Activated naive CD8-positive, alpha-beta T cell treated with anti-CD3 and anti-CD28 coated beads, Interleukin-2, amount 50 U/mL, for 16 hours (primary cell): ENCODE results near the gene PLAGL2.

ENCODE experiments used
- DNase-seq: peaks from one replicate; pipeline ENCODE4 v3.0.0-alpha.2; 2020; ENCODE audit warnings: low read depth, low spot score

Gene PLAGL2

DNA sequence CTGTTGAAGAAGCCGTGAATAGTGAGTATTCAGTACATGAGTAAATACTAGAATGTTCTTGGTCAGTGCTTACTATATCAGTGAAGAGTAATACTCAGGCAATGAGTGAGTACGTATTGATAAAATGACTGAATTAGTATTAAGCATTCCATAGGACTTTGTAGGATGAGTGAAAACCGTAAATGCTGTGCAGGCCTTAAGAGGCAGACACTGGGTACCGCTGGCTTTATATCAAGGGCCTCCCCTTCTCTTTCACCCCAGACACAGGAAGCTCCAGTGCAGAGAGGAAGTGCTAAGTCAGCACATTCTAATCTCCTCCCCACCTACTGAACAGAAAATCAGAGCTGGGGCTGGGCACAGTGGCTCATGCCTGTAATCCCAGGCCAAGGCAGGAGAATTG is 24.3 kb upstream of the PLAGL2 start:
- DNase-seq, result no peak

DNA sequence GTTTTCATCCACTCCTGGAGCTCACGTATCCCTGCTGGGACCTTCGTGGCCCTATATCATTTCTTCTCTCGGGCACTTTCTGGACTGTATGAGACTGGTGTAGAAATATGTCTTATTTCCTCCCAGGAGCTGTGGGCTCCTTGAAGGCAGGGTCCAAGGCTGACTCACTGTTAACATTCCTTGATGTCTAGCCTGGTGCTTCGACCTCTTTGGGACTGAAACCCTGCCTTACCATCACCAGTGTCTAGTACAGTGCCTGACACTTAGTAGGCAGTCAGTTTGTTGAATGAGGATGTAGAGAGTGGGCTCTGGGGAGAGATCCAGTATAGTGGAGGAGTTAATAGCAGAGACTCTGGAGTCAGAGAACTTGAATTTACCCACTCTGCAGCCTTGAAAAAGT is 23.7 kb upstream of the PLAGL2 start:
- DNase-seq, result no peak

DNA sequence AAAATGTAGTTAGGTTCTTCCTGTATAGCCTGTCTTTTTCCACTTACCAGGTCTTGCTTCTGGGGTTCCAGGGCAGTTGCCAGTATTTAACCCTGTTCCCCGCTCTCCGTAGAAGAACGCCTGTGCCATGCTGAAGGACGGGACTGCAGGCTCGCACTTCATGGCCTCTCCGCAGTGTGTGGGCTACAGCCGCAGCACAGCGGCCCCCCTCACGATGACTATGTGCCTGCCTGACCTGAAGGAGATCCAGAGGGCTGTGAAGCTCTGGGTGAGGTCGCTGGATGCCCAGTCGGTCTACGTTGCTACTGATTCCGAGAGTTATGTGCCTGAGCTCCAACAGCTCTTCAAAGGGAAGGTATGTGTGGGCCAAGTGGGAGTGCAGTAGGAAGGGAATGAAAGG is 23.2 kb upstream of the PLAGL2 start:
- DNase-seq, result no peak

DNA sequence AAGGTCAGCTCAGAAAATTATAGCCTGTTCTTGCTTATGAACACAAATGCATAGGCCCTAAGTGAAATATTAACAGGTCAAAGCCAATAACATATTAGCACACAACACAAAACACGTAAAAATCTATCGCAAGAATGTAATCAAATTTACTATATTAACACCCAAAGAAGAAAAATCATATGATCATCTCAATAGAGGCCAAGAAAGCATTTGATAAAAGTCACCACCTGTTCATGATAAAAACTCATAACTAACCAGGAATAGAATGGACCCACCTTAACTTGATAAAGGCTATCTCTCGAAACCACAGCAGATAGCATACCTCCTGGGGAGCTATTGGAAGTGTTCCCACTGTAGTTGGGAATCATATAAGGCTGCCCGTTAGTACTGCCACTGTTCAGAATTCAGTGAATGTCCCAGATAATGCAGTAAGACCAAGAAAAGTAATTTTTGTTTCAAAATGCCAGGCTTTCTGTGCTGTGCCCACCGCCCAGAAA is 21.8 kb upstream of the PLAGL2 start:
- DNase-seq, result no peak

DNA sequence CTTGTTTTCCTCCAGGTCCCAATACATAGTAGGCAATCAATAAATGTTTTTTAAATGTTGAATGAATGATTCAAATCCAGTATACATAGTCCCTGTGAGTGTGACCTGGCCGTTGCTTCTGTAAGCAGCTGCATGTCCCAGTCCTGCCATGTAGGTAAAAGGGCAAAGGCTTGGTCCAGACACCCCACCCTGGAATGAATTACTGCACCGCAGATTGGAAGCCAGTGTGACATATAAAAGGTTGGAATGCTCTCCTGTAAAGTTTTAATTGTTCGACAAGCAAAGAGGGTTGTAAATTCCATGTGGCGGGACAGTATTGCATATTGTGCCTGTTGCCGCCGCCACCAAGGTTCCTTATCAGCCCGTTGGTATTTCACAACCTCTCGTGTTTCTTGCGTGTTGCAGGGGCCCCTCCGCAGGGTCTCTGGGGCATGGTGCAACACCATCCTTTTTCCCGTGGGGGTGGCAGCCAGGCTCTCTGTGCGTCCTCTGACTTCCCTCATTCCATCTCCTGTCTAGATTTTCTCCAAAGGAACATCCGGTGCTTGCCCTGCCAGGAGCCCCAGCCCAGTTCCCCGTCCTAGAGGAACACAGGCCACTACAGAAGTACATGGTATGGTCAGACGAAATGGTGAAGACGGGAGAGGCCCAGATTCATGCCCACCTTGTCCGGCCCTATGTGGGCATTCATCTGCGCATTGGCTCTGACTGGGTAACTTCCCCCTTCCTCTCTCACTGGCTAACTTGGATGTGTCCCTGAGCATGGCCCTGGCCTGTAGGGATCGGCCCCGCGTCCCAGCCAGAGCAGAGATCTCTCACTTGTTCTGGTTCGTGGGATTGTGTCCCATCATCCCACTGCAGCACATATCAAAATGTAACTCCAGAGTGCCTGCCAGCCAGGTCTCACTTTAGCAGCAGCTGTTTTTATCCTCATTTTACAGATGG is 20.5 kb upstream of the PLAGL2 start:
- DNase-seq, result no peak

DNA sequence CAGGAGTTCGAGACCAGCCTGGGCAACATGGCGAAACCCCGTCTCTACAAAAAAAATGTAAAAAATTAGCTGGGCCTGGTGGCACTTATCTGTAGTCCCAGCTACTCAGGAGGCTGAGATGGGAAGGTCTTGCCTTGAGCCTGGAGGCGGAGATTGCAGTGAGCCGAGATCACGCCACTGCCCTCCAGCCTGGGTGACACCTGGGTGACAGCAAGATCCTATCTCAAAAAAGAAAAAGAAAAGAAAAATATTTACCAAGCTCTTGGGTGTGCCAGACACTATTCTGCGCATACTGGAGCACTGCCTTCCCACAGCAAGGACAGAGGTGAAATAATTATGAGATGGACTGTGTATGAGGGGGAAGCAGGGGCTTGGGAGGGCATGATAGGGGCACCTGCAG is 19.8 kb upstream of the PLAGL2 start:
- DNase-seq, result no peak

DNA sequence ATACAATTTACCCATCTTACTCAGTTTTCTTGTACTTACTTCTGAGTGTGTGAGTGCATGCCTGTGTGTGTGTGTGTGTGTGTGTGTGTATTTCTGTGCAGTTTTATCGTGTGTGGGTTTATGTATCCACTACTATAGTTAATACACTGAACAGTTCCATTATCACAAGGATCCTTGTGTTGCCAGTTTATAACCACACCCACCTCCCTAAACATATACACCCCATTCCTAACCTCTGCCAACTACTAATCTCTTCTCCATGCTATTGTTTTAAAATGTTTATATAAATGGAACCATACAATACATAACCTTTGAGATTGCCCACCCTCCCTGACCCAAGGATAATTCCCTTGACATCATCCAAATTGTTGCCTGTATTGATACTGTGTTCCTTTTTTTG is 18.8 kb upstream of the PLAGL2 start:
- DNase-seq, result no peak

DNA sequence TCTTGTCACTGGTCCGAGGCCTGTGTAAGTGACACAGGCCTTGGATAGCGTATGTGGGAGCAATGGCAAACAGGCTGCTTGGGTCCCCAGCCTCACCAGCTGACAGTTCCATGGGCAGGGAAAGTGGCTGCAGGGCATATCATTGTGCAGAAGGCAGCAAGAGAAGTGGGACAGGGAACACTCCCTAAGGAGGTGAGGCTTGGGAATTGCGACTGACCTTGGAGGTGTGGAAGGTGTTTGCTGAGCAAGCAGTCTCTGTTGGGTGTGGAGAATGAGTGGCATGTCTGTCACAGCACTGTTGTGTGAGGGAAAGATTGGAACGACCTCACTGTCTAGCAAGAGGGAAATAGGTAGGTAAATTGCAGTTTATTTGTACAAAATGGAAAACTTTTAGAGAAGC is 16.9 kb upstream of the PLAGL2 start:
- DNase-seq, result no peak

DNA sequence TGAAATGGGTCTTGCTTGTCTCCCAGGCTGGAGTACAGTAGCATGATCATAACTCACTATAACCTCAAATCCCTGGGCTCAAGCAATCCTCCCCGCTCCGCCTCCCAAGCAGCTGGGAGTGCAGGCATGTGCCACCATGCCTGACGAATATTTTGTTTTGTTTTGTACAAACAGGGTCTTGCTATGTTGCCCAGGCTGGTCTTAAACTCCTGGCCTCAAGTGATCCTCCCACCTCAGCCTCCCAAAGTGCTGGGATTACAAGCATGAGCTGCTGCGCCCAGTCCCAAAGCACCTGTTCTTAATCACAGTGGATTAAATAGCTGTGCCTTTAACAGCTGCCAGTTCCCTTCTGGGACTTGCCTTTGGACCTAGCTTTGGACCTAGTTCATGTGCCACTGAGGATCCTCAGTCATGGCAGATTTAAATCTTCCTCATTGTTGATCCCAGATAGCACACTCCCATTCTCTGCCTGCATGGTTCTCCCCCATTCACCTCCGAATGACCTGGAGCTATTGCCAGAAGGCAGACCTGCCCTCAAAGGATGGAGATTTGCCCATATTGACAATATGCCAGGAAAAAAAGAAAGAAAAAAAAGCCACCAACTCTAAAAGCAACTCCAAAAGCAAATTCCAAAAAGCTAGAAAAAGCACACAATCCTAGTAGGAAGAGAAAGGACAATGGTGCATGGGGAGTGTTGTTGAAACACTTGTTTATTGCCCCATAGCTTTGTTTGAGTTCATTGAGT is 10.8 kb upstream of the PLAGL2 start:
- no peak for DNase-seq

DNA sequence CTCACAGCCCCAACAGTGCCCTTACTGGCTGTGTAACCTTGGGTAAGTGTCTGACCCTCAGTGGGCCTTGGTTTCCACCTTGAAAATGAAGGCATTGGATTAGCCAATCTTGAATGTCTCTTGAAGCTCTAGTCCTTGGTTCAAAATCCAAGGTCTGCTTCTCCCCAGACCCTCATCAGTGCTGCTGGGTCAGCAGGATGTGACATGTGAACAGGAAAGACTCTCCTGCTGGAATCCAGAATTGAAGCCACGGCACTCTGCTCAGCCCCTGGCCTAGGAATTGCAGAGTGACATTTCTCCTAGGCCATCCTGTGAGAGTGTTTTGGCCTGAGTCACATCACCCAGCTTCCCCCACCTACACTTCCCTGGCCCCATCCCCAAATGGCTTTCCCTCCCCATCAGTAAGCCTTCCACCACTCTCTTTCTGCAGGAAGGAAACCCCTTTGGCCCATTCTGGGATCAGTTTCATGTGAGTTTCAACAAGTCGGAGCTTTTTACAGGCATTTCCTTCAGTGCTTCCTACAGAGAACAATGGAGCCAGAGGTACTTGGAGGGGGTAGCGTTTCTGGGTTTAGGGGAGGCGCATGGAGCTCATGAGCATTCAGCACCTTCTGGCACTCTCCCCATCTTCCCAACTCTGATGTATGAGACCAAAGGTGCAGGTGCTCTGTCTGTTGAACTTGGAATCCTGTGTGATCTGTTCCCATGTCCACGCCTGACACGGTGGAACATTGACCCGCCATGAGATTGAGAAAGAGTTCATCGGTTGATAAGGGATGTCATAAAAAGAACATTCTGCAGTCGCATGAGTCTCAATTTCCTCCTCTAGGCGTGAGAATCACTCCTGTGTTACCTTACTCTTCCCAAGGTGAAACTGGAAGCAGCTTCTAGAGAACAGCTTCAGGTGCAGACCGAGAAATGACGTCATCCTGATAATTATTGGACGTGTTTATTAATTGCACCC is 8.9 kb upstream of the PLAGL2 start:
- no peak for DNase-seq

DNA sequence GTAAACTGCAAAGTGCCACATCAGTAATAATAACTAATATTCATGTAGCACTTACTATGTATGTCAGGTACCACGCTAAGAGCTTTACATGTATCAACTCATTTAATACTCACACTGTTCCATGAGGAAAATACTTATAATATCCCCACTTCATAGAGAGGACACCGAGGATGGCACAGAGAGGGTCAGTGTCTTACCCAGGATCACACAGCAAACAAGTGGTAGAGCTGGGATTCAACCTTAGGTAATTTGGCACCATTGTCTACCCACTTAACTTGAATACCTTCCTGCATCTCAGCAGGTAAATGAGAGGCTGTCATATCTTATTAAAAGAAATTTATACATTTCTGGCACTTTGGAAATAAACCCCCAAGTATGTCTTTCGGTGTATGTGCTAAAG is 8.2 kb upstream of the PLAGL2 start:
- DNase-seq, result no peak

DNA sequence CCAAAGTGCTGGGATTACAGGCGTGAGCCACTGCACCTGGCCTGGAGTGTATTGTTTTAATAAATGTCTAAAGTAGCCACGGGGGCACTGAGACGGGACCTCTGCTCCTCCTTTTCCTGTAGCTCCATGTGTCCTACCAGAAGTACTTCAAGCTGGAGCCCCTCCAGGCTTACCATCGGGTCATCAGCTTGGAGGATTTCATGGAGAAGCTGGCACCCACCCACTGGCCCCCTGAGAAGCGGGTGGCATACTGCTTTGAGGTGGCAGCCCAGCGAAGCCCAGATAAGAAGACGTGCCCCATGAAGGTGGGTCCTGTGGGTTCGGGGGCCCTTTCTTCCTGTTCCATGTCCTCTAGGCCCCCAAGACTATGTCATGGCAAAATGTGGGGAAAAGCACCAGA is 7.6 kb upstream of the PLAGL2 start:
- no peak for DNase-seq

DNA sequence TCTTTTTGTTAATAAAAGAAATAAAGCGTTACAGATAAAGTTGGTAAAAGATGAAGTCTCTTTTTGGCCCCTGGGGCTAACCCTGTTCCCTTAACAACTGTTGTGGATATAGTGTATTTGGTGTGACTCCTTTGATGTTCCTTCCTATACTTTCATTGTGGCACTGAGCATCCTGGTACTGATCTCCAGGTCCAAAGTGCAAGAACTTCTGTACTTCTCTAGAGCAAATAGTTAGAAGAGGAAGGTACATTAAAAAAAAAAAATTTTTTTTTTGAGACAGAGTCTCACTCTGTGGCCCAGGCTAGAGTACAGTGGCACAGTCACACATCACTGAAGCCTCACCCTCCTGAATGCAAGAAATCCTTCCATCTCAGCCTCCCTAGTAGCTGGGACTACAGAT is 6.3 kb upstream of the PLAGL2 start:
- no peak for DNase-seq

DNA sequence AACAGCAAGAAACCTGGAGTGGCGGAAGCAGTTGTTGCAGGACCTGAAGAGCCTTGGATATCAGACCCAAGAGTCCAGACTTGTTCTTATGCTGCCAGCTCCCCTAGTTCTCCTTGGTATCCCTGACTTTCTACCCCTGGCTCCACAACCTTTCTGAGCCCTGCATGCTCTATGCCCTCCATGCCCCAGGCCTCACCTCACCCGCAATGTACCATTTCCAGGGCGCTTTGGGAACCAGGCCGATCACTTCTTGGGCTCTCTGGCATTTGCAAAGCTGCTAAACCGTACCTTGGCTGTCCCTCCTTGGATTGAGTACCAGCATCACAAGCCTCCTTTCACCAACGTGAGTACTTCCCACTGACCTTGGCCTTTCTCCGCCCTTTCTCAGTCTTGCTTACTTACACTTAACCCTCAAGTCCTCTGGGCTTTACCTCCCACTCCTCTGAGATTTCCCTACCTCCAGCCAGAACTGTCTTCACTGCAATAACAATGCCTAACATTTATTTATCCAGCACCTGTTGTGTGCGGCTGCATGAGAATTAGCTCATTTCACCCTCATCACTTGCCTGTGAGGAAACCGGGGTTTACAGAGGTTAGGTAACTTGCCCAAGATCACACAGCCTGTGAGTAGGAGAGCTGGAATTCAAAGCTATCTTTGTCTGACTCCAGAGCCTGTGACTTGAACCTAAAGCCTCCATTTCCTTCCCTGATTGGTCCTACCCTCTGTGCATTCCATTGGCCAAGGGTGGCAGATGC is 2.5 kb upstream of the PLAGL2 start:
- no peak for DNase-seq

DNA sequence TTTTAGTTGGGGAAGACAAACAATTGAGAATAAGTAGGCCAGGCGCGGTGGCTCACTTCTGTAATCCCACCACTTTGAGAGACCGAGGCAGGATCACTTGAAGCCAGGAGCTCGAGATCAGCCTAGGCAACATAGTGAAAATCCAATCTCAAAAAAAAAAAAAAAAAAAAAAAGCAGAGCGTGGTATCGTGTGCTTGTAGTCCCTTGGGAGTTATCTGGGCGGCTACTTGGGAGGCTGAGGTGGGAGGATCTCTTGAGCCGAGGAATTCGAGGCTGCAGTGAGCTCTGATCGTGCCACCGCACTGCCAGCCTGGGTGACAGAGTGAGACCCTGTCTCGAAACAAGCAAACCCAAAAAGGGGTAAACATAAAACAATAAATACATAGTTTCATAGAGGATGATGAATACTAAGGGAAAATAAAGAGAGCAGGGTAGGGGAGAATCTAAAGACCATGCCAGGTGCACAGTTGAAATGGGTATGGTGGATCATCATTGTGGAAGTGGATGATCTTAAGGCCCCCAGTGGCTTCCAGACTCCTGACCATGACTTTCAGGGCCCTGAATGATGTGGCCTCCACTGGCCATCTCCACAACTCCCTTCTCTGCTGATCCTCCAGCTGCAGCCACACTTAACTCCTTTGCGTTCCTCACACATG is 1.1 kb upstream of the PLAGL2 start:
- no peak for DNase-seq

DNA sequence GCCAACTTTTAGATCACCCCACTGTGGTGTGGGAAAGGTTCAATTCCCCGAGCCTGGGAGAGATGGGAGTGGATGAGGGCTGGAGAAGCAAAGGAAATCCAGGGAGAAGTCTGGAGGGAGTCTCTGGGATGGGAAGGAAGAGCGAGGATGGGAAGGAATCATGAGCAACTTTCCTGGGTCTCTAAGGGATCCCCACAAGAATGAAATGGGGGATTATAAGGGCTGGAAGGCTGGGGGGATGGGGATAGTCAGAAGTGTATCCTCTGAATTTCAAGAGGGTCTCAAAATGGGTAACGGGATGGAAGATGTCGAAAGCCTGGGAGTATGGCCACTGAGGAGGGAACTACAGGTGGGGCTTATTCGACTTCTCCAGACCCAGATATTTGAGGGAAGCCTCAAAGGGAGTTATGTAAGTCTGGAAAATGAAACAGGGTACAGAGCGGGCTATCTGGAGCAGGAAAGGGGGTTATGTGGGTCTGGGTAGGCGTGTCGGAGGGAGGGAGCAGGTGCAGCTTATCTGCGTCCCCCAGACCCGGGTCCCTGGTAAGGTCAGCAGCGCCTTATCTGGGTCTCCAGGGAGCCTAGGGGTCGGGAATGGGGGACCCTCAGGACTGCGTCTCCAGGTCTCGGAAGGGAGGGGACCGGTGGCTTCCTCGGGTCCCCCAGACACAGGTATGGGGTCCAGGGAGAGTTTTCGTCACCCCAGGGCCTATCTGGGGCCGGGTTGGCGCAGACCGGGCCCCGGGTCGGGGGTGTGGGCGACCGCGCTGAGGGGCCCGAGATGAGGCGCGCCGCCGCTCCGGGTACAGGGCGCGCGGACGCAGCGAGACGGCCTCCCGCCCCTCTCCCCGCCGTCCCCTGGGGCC is 550 bp downstream of the PLAGL2 start:
- DNase-seq, result no peak

DNA sequence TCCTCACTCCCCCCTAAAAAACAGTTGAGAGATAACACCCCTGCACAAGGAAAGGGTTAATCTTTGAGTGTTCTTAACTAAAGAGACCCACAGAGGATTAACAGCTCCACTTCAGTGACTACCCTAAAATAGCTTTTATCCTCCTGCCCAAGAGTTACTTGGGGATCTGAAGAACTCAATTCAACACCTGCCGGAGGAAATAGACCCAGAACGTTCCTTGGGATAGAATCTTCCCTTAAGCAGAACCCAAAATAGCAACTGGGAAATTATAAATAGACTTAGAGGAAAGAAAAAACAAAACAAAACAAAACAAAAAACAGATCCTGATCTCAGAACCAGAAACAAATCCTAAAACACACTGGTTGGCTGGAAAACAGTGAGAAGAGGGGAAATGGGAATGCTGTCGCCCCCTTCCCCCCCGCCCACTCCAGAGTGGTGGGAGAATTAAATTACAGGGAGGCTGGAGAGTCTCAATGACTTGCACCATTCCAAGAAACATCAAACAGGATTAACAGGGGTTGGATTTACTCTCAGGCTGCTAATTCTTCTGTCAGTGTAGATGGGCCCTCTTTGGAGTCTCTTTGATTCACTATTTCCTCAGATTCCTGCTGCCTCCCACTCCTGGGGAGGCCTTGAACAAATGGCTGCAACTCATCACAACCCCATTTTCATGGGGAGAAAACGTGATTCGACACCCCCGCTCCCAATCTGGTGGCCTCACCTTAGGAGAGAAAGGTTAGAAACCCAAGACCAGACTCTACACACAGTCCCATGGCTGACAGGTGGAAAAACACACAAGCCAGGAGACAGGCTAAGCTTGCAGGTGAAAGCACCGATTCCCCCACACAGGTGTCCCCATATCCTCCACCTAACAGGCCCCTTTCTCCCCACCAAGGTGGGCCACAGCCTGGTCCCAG is 1.4 kb downstream of the PLAGL2 start:
- no peak for DNase-seq

DNA sequence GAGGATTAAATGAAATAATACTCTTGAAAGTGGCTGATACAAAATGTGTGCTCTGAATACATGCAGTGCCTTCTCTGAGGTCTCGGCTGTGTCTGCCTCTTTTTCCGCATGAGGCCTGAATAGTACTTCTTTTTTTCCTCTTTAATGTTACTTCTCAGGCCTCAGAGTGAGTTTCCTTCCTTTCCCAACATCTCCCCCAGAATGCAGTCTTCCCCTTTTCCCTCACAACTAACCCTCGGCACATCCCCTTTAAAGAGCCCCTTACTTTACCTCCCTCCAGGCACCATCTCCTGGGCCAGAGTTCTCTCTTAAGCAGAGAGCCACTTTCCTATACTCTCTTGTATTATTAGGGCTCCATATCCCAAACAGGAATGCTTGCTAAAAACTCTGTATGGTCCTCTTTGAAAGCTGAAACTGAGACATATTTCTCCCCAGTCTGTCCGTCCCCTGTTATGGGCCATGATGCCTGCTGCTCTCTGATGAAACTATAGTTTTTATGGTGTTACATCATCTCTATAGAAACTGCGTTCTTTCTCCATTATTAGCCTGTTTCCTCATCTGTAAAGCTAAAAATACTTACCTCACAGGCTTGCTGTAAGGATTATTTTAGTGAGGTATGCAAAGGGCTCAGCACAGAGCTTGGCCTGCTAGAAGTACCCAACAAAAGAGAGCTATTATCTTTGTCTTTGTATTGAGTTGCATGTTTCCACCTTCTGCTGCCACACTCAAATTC is 2.3 kb downstream of the PLAGL2 start:
- no peak for DNase-seq
